Daoy (cell line): ENCODE results near the gene KRT38. TPM values are rescaled to one million over a fixed set of nuclear protein-coding genes. Genes with fewer than 3 reads are reported as not detected.
"Not testable (repeated sequence)": the region's sequence is repeated elsewhere in the genome, so short reads cannot be mapped to it uniquely, and the experiment has no call there.

Experiments used
- DNase-seq: peaks from one replicate; pipeline ENCODE4 v3.0.0-alpha.2; 2015; ENCODE audit warnings: low read depth
- total RNA-seq: library from RNA; depleted of rRNA; stranded (reverse); fragments of >200 nt; shearing (Covaris generic); gene quantifications from 2 replicates; pipeline ENCODE4 v1.2.3, GENCODE V29; 2014

The KRT38 gene
- total RNA-seq, 1 experiment from 2014 or later = not detected

- no peak for DNase-seq
Observed at GRCh38 chr17:41462705-41463104, 21.9 kb upstream of the KRT38 start.

- no peak for DNase-seq
Observed at GRCh38 chr17:41457676-41458075, 16.9 kb upstream of the KRT38 start.

GRCh38 chr17:41456204-41456603 lies 15.4 kb upstream of the KRT38 start:
- DNase-seq = peak; percentile 27

GRCh38 chr17:41455236-41455635 lies 14.5 kb upstream of the KRT38 start:
- DNase-seq = no peak

GRCh38 chr17:41453066-41453465 lies 12.3 kb upstream of the KRT38 start:
- no peak for DNase-seq

GRCh38 chr17:41452281-41452680 lies 11.5 kb upstream of the KRT38 start:
- no peak for DNase-seq

- no peak for DNase-seq
Observed at GRCh38 chr17:41451154-41451728, 10.5 kb upstream of the KRT38 start.

- DNase-seq = no peak
Observed at GRCh38 chr17:41449008-41449407, 8.2 kb upstream of the KRT38 start.

GRCh38 chr17:41448506-41448905 lies 7.7 kb upstream of the KRT38 start:
- no peak for DNase-seq

GRCh38 chr17:41446806-41447205 lies 6.0 kb upstream of the KRT38 start:
- DNase-seq = no peak

GRCh38 chr17:41444640-41445039 lies 3.9 kb upstream of the KRT38 start:
- DNase-seq = no peak

GRCh38 chr17:41444186-41444585 lies 3.4 kb upstream of the KRT38 start:
- no peak for DNase-seq

- DNase-seq = no peak
Observed at GRCh38 chr17:41442739-41443138, 2.0 kb upstream of the KRT38 start.

GRCh38 chr17:41439375-41439774 lies 1.4 kb downstream of the KRT38 start:
- no peak for DNase-seq

- no peak for DNase-seq
Observed at GRCh38 chr17:41437769-41438168, 3.0 kb downstream of the KRT38 start.

- no peak for DNase-seq
Observed at GRCh38 chr17:41437254-41437653, 3.5 kb downstream of the KRT38 start.

GRCh38 chr17:41434415-41434814 lies 6.4 kb downstream of the KRT38 start:
- DNase-seq = no peak

- DNase-seq = no peak
Observed at GRCh38 chr17:41434005-41434404, 6.8 kb downstream of the KRT38 start.

GRCh38 chr17:41433586-41433985 lies 7.2 kb downstream of the KRT38 start:
- no peak for DNase-seq

GRCh38 chr17:41430376-41430775 lies 10.4 kb downstream of the KRT38 start:
- not testable (repeated sequence) for DNase-seq

GRCh38 chr17:41429667-41430066 lies 11.1 kb downstream of the KRT38 start:
- DNase-seq = no peak

- DNase-seq = no peak
Observed at GRCh38 chr17:41428591-41429291, 12.0 kb downstream of the KRT38 start.

GRCh38 chr17:41424111-41424635 lies 16.6 kb downstream of the KRT38 start, which contains the start of gene KRT37:
TSS of gene KRT37 (minus strand) at chr17:41424585. CDS start at chr17:41424523, 62 bp downstream.
- no peak for DNase-seq
